ENCODE data around the gene HNRNPD. TPM values are rescaled to one million over a fixed set of nuclear protein-coding genes. Genes with fewer than 3 reads are reported as not detected.

HNRNPD gene
- total and polyA plus RNA-seq, 2 of the 13 experiments (the other 11 are each of a cell fraction or from before 2014, with no cell fraction given): 64.0 to 69.7 TPM

GRCh38 chr4:82373816-82374625 lies at the start of gene HNRNPD (continued):
- TF ChIP-seq KAT2B (IDR thresholded peaks at IDR 0.05; ENCODE audit: borderline replicate concordance, low read depth, low read length) (no peak), SUZ12 (IDR thresholded peaks at IDR 0.05; ENCODE audit: low read depth, low read length) (no peak), SAP130 (CRISPR knock-in tag; IDR thresholded peaks at IDR 0.05; ENCODE audit: low read depth) (peak; percentile 94), SSRP1 (CRISPR knock-in tag; IDR thresholded peaks at IDR 0.05) (no peak; the same call in 1 of the 2 replicates), SPEN (CRISPR knock-in tag; IDR thresholded peaks at IDR 0.05; ENCODE audit: low read depth) (peak; percentile 91), SYNCRIP (IDR thresholded peaks at IDR 0.05; ENCODE audit: insufficient read depth, low read depth, low read length) (no peak), ZNF788 (CRISPR knock-in tag; IDR thresholded peaks at IDR 0.05; ENCODE audit: borderline replicate concordance) (peak; percentile 92), ZNF660 (CRISPR knock-in tag; IDR thresholded peaks at IDR 0.05; ENCODE audit: borderline replicate concordance, low read depth) (no peak), ZNF292 (CRISPR knock-in tag; IDR thresholded peaks at IDR 0.05; ENCODE audit: borderline replicate concordance, low read depth) (peak; percentile 98), ZNF614 (CRISPR knock-in tag; IDR thresholded peaks at IDR 0.05; ENCODE audit: borderline replicate concordance) (peak; percentile 92; the same call in 1 of the 2 replicates), HNRNPLL (IDR thresholded peaks at IDR 0.05; ENCODE audit: low read depth, low read length, poor library complexity, severe bottlenecking) (peak; percentile 98), IRF1 (CRISPR knock-in tag; IDR thresholded peaks at IDR 0.05; ENCODE audit: low read depth) (no peak), MXD4 (CRISPR knock-in tag; IDR thresholded peaks at IDR 0.05) (peak; percentile 46; the same call in 1 of the 2 replicates), IRF9 (CRISPR knock-in tag; IDR thresholded peaks at IDR 0.05; ENCODE audit: borderline replicate concordance) (peak; percentile 94; the same call in 1 of the 2 replicates), NFYC (CRISPR knock-in tag; IDR thresholded peaks at IDR 0.05) (peak; percentile 44; the same call in 1 of the 2 replicates), THAP9 (CRISPR knock-in tag; IDR thresholded peaks at IDR 0.05; ENCODE audit: borderline replicate concordance) (peak; percentile 93; the same call in 1 of the 2 replicates), MLX (CRISPR knock-in tag; IDR thresholded peaks at IDR 0.05) (peak; percentile 50; the same call in 1 of the 2 replicates), ZNF20 (CRISPR knock-in tag; IDR thresholded peaks at IDR 0.05) (peak; percentile 58; the same call in 1 of the 2 replicates), ZNF7 (CRISPR knock-in tag; IDR thresholded peaks at IDR 0.05) (no peak; the same call in 1 of the 2 replicates), THRA (CRISPR knock-in tag; IDR thresholded peaks at IDR 0.05; ENCODE audit: borderline replicate concordance) (no peak; the same call in 1 of the 2 replicates)

Measured in HepG2 (cell line).